Uterus (tissue), 2 donors: ENCODE data around the gene GRHL3.

Source experiments
- CTCF ChIP-seq, 4 experiments: fragments of 200-600 bp in 2 of 4; fragments of 450-650 bp in 2 of 4; sonication (generic) in 2 of 4; IDR thresholded peaks; one replicate each; pipeline ENCODE4 v1.5.1; 2016 to 2019; ENCODE audit warnings: antibody characterized with exemption in 4 of 4, mild to moderate bottlenecking in 2 of 4, moderate library complexity in 1 of 4
- POLR2A ChIP-seq, 2 donors: fragments of 450-650 bp; IDR thresholded peaks; one replicate each; pipeline ENCODE4 v1.6.1; 2016; ENCODE audit warnings: antibody characterized with exemption in 2 of 2, mild to moderate bottlenecking in 1 of 2, moderate library complexity in 1 of 2

- no peak for TF ChIP-seq CTCF (IDR thresholded peaks at IDR 0.05)
- no peak for TF ChIP-seq POLR2A (IDR thresholded peaks at IDR 0.05)
Observed at GRCh38 chr1:24289937-24290595, 29.1 kb upstream of the GRHL3 start.
